CD1c-positive myeloid dendritic cell (primary cell): ENCODE measurements around the gene CCDC146.
"Not testable (repeated sequence)": the region's sequence is repeated elsewhere in the genome, so short reads cannot be mapped to it uniquely, and the experiment has no call there.

Experiments used
- DNase-seq: peaks from one replicate; pipeline ENCODE4 v3.0.0-alpha.2; 2016; ENCODE audit errors: extremely low spot score

CCDC146 gene

DNA sequence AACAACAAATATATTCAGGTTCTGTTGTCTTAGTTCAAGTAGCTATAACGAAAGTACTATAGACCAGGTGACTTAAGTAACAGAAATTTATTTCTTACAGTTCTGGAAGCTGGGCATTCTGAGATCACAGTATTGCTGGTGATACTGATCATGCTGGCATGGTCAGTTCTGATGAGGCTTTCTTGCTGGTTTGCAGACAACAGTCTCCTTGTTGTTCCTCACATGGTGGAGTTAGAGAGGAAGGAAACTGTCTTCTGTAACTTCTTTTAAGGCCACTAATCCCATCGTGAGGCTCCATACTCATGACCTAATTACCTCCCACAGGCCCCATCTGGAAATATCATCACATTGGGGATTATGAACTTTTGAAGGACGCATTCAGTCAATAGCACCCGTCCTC, 17.9 kb downstream of the CCDC146 start:
- not testable (repeated sequence) for DNase-seq

DNA sequence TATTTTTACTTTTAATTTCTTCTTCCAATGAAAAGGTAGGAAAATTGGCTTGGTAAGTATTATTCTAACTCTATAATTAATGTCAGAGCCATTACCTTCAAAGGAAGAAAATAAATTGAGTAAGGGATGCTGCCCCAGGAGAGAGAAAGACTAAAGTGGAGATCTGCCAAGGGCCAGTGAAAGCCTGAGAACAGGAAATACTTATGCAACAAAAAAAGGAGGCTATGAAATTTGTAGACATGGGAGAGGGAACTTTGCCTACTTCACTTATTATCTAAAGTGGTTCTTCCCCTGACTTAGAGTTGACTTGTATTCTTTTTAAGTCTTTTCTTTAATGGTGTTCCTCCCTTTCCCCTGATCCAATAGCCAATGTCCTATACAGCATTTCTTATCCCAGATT, 29.8 kb downstream of the CCDC146 start:
- DNase-seq, result peak; percentile 24

DNA sequence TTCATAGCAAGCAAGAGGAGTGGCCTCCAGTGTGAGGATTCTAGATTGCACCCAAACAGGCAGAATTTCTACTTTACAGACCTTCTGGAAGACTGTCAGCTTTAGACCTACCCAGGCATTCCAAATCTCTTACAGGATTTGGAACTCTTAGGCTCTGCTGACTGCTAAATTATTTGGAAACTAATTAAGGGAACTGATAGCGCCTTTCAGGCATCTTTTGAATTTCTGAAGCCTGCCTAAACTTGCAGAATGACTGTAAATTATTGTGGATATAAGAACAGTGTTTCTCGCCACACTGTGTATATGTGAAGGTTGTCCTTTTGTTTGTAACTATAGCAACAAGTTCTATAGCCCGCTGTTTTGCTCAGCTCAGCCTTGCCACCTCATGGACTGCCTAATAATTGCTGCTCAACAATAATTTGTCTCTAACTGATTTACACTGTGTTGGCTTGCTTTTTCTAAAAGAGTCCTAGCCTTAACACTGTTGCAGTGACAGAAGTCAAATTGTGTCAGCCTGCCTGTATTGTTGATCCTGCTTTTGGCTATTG, 32.6 kb downstream of the CCDC146 start:
- peak; percentile 74 for DNase-seq

DNA sequence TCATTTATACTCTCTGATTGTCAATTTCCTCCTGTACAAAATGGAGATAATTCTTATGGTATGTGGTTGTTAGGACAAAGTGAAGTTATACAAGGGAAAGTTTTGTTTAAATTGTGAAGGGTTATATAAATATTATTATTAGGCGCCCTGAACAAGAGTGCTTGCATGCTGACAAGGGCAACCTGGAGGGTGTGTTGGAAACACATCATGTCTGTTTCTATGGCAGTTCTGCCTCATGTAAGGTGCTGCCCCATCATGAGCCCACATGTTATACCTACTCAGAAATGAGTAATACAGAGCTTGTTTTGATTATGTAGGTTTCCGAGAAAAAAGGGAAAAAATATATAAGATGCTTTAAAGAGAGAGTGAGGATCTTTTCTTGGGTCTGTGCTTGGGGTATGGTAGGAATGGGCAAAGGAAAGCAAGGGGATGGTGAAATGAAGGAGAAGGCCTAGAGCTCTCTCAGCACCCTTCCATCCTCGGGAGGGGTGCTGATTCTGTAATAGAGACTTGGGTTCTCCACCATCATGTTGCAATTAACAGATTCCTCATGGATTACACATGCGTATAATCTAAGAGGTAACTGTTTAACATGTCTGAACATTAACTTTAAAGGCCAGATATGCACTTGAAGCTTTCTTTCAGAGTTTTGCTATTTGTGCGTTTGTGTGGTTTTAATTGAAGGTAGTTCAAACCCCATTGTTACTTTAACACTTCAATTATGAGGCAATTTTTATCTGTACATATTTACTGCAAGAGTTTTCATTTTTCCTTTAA, 33.4 kb downstream of the CCDC146 start:
- not testable (repeated sequence) for DNase-seq

DNA sequence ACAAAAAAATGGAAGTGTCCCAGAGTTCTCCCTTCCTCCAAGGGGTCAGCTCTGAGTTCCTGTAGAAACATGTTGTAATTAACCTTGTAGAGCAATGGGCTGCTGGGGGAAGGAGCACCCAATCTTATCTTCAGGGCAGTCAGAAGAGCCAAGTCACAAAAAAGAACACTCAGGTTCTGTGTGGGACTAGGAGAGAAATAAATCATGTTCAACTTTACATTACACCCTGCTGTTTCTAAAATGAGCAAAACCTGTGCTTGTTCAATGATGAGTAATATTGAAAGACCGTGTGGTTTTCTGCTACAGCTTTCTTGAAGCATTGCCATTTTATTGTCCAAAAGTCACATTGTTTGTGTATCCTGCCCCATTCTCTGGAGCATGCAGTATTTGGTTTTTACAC, 34.6 kb downstream of the CCDC146 start:
- DNase-seq, result not testable (repeated sequence)

DNA sequence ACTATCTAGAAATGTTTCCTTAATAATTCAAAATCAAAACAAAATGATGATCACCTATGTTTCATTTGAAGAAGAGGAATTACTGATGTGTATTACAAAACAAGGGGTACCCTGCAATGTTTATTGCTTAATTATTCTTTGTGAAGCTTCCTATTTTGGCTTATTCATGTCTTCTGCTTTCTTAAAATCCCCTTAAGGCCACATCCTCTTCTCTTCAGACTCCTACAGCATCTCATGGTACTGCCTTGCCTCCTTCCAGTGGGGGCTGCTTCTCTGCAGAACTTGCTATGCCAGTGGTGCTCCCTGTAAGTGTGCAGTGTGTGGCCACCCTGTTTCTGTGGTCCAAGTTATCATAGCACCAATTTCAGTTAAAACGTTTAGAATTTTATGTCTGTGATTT, 35.0 kb downstream of the CCDC146 start:
- DNase-seq, result peak; percentile 86

DNA sequence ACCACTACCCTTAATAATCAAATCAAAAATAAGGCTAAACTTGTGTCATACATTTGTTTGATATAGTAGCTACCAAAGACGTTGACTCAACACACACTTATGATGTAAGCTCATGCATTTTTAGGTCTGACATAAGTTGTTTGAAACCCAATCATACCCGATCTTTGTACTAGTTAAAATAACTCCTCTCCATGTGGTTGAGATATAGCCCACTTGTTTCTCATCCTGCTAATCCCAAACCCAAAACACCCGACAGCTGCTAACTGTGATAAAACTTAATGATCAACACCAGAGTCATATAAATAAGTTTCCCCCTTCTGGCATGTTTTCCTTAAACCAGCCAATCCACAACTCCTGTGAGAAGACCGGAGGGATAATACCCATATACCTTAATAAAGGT, 48.7 kb downstream of the CCDC146 start:
- DNase-seq, result not testable (repeated sequence)

DNA sequence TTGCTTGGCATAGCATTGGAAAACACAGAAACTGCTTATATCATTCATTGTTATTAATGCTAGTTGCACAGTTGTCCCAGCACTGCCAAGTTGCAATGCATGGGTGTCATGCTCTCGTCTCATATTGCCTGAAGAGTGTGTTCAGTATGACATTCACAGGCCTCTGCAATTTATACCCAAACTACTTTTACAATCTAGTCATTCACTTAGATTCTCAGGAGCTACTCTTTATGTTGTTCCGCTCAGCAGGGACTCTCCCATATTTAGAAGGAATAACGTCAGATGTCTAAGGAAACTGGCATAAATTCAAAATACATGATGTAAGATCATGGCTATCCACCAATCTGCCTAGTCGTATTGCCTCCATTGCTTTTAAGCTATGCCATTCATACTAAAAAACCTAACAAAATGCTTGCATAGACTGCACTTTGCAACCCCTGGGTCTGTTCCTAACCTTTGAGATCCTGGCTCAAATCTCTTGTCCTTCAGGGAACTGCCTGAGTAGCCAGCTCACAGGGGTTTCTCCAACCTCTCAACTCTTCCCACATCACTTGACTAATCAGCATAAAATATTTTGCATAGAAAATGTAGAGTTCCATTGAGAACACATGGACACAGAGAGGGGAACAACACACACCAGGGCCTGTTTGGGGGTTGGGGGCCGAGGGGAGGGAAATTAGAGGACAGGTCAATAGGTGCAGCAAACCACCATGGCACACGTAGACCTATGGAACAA, 50.2 kb downstream of the CCDC146 start:
- DNase-seq, result not testable (repeated sequence)

DNA sequence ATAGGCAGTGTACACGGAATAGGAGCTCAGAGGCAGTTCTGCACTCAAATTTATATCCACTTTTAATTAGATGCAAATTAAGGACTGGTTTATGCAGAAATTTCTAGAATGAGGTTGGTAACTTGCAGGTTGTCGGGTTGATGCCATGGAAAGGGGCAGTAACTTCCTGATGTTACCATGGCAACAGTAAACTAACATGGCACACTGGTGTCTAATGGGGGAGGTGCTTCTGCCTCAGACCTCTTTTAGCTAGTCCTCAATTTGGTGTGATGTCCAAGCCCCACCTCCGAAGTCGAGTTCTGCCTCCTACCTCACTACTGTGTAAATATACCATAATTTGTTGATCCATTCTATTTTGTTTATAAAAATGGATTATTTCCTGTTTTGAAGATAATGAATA, 52.0 kb downstream of the CCDC146 start:
- DNase-seq, result not testable (repeated sequence)

DNA sequence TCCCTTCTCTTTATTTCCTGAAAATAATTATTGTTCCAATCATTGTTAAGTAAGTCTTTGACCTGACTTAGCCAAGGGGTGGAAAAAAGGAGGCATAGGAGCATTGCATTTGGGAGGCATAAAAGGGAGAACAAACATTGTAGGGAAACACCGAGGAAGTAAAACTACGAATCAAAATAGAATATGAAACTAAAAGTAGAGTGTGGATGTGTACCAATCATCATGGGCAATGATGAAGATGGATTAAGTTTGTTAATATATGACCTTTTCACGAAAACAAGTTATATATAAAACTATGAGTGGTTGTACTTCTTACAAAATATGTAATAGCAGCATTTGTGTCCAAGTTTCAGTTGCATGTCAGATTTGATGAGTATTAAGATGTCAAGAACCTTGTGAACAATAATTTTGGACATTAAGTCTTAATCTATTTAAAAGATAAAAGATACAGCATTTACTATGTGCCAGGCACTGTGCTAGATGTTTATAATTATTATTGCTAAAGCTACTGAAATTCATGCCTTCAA, 52.9 kb downstream of the CCDC146 start:
- DNase-seq, result not testable (repeated sequence)

DNA sequence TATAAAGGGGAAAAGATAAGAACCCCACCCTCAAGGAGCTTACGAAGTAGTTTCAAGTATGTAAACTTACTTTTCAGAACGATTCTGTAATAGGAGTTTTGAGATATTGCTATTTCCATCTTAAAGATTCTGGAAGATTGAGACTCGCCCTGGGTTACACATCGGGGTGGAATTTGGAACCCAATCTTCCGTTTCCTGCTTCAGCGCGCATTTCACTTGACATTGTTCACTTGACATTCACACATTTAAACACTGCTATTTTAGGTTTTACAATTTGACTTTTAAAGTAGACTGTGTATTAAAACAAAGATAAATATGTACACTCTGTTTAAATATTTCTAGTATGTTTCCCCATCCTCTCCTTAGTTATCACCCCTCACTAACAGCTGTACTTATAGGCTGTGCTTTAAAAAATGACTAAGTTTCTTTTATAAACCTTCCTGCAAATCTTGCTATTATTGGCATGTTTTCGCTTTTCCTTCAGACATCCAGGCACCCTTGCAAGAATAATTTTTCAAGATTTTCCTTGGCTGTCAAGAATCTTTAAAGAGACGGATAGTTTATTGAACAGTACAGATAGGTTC, 55.0 kb downstream of the CCDC146 start:
- not testable (repeated sequence) for DNase-seq

DNA sequence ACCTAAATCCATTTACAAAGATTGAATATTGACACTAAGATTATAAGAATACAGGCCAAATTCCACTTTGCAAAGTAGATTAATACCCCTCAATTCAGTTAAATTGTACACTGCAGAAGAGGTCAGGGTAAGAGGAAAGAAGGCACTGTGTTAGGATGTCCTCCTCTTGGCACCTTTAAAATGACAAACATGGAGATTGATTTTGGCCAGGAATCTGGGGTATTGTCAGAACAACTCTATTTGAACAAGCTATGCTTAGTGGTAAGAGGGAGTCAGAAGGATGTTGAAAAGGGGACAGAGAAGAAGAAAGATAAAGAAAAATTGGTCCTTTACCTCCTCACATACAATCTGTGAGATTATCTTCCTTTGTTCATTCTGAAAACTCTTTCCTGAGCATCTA, 55.6 kb downstream of the CCDC146 start:
- not testable (repeated sequence) for DNase-seq

DNA sequence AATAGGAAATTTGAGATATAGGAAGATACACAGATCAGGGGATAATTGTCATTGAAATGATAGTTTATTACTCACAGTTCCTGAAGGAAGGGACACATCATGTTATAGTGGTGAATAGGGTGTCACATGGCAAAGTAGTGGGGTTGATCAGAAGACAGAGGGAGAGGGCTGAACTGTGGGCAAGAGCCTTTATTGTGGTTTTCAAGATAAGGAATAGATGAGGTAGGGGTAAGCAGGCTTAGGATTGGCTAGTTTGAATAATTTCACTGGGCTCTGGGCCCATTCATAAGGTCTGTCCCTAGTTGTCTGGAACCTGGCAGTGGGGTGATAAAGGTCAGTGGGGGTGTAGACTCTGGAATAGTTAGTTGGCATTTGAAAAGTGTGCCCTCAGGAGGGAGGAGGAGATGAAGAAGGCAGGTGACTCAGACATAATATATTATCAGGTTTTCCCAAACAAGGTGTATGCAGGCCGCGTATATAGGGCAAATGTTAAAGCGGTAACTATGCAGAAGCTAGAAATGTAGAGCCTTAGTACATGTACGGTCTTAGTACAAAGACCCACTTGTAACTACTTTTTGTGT, 58.7 kb downstream of the CCDC146 start:
- no peak for DNase-seq

DNA sequence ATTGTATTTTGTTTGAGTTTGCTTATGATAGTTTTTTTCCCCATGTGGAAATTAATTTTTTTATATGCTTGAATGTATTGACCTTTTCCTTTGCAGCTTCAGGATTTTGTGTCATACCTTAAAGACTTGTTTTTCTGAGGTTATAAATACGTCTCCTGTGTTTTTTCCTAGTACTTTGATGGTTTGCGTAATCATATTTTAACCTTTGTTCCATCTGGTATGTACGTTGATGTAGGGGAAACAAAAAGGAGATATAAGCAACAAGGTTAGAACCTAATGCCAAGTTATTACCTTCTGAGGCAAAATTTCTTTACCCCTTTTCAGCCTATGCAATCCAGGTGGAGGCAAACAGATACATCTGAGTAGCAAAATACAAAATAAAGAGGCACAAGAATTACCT, 59.3 kb downstream of the CCDC146 start:
- DNase-seq, result no peak

DNA sequence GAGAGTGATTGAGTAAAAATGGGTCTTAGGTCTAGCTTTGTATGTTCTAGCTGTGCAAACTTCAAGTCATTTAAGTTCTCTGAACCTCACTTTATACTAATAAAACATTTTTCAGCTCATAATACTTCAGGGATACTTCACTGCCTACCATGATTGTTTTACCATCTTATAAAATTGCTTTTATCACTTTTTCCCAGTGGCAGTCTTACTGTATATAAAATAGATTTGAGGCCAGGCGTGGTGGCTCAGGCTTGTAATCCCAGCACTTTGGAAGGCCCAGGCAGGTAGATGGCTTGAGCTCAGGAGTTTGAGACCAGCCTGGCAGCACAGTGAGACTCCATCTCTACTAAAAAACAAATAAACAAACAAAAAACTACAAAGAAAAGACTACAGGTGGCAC, 59.8 kb downstream of the CCDC146 start:
- no peak for DNase-seq

DNA sequence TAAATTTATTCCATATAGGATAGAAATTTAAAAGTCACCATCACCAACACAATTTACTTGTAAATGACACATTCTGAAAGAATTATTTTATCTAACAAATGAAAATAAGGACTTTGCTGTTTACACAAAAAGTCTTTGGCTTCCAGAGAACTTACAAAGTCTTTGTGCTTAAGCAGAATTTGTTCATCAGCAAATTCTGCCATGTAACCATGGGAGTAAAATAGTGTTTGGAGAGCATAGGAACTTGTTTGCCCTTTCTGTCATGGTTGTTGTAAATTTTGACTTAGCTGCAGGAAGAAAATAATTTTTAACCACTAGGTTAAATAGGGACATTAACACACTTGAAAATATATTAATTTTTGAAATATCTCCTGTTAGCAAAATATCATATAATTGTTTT, 62.0 kb downstream of the CCDC146 start:
- DNase-seq, result no peak

DNA sequence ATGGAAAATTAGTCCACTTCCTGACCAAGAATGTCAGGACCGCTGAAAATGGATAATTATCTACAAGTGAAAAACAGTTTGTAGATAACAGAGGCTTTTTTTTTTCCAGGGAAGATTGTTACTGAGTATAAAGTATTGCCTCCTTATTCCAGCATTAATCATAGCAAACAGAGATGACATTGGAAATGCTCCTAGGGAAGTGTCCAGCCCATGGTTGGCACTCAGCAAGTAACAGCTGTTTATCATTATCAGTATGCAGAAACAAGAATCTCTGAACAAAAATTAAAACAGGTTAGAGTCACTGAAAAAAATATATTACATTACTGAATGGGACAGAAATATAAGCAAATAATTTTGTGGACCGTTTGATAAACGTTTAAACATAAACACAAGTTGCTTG, 62.6 kb downstream of the CCDC146 start:
- no peak for DNase-seq

DNA sequence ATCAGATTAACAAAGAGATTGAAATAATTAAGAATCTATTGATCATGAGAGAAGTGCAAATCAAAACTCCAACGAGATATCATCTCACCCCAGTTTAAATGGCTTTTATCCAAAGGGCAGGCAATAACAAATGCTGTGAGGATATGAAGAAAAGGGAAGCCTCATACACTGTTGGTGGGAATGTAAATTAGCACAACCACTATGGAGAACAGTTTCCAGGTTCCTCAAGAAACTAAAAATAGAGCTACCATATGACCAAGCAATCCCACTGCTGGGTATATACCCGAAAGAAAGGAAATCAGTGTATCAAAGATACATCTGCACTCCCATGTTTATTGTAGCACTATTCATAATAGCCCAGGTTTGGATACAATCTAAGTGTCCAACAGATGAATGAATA, 63.5 kb downstream of the CCDC146 start:
- peak; percentile 44 for DNase-seq

DNA sequence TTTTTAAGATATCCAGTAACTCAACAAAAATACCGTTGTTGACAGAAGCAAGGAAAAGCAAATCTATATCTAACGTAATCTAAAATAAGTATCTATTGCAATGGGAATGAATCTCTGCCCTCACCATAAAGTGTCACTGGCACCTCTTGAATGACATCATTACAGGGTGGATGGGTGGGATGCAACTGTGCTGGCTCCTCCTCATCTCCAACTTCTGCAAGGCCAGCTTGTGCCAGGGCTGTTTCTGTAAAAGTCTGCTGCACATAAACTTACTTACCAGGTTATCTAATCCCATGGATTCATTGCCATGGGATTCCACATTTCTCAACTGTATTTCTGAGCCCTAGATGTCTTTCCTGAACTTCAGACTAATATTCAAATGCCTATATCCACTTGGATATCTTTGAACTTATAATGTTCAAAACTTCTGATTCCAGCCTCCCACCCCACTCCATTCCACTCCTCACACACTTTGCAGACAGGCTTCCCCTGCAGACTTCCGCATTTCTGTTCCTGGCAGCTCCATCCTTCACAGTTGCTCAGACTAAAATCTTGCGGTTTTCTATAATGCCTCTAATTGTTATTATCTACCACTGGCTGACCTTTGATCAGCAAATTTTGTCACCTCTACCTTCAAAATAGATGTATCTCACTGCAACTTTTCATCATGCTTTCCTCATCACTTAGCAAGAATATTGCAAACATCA, 66.5 kb downstream of the CCDC146 start:
- peak; percentile 72 for DNase-seq

DNA sequence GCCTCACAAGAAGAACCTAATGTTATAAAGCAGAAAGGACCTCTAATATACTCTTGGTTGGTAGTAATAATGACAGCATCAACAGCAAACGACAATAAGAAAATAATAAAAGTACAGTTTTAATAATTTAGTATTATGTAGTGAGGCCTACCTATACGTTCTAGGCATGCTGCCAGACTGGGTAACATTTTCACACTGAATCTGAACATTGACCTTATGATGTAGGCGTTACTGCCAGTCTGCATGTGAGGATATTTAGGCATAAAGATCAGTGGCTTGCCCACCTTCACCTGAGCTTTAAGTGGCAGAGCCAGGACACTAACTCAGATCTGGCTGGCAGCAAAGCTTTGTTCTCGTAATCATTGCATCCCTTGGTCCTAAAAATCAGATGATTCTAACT, 74.7 kb downstream of the CCDC146 start:
- no peak for DNase-seq
